ENCODE measurements around the gene CDKN2AIPNL. TPM values are rescaled to one million over a fixed set of nuclear protein-coding genes. Genes with fewer than 3 reads are reported as not detected.

CDKN2AIPNL gene
- total RNA-seq, 1 donor from 2014 or later: 41.3 TPM

DNA sequence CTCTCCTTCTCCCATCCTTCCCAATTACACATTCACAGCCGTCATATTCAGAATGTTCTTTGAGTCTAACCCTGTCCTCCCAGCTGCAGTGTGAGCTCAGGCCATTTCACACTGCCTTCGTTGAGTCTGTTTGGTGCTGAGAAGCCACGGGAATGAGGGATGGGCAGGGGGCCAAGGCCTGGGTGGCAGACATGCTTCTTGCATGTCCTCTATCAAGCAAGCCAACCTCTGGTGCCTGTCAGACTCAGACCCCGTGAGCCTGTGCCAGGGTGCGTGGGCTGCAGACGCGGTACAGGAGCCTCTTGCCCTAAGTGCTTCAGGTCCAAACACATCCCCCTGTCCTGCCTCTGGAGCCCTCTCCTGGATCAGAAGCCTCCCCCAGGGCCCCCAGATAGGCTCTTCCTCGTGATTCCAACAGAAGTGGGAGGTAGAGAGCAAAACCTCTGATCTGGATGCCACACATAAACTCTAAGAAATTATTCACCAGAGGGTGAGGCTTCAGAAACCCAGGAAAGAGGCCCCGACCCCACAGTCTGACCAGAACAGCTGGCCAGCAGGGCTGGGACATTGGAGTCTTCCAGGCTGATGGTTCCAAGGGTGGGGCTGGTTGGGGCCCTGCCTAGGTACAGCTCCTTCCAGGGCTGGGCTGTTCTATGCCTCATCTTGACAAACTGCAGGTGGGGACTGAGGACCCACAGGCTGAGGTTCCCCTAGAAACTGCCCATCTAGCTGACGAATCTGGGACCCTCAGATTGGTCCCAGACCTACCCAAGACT lies 46.7 kb upstream of the CDKN2AIPNL start:
- Mint-ChIP-seq H3K4me1 (ENCODE audit: low read depth, unreplicated experiment) (peaks cover 2% of the 10 kb centered on the region), H3K9me3 (ENCODE audit: unreplicated experiment) (peaks cover 1% of the 10 kb centered on the region), H3K27me3 (ENCODE audit: unreplicated experiment) (peaks cover 3% of the 10 kb centered on the region), H3K4me3 (ENCODE audit: unreplicated experiment) (no peak overlapping the region), H3K27ac (ENCODE audit: unreplicated experiment) (no peak overlapping the region), H3K36me3 (ENCODE audit: unreplicated experiment) (peaks cover 5% of the 10 kb centered on the region)
- TF ChIP-seq, protein P1, sequence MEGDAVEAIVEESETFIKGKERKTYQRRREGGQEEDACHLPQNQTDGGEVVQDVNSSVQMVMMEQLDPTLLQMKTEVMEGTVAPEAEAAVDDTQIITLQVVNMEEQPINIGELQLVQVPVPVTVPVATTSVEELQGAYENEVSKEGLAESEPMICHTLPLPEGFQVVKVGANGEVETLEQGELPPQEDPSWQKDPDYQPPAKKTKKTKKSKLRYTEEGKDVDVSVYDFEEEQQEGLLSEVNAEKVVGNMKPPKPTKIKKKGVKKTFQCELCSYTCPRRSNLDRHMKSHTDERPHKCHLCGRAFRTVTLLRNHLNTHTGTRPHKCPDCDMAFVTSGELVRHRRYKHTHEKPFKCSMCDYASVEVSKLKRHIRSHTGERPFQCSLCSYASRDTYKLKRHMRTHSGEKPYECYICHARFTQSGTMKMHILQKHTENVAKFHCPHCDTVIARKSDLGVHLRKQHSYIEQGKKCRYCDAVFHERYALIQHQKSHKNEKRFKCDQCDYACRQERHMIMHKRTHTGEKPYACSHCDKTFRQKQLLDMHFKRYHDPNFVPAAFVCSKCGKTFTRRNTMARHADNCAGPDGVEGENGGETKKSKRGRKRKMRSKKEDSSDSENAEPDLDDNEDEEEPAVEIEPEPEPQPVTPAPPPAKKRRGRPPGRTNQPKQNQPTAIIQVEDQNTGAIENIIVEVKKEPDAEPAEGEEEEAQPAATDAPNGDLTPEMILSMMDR (IDR thresholded peaks at IDR 0.05; ENCODE audit: partially characterized antibody, unreplicated experiment): no peak
- no peak for DNase-seq

DNA sequence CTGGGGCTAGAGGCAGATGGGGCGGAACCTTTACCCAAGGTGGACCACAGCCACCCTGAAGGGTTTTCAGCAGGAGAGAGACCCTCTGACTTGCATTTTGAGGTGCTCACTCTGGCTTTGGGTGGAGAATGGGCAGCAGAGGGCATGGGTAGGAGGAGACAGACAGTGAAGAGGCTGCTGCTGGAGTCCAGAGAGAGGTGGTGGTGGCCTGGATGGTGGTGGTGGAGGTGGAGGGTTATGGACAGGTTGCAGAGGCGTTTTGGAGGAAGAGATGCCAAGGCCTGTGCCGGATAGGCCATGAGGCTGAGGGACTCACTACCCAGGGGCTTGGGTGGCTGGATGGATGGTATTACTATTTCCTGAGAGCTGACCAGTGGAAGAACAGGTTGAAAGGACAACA lies 46.1 kb upstream of the CDKN2AIPNL start:
- no peak overlapping the region for H3K4me3 Mint-ChIP-seq (ENCODE audit: unreplicated experiment)
- peaks cover 1% of the 10 kb centered on the region for H3K9me3 Mint-ChIP-seq (ENCODE audit: unreplicated experiment)
- peaks cover 5% of the 10 kb centered on the region for H3K36me3 Mint-ChIP-seq (ENCODE audit: unreplicated experiment)
- DNase-seq: no peak
- peaks cover 3% of the 10 kb centered on the region for H3K27me3 Mint-ChIP-seq (ENCODE audit: unreplicated experiment)
- peaks cover 2% of the 10 kb centered on the region for H3K4me1 Mint-ChIP-seq (ENCODE audit: low read depth, unreplicated experiment)
- TF ChIP-seq, protein P1 (IDR thresholded peaks at IDR 0.05; ENCODE audit: partially characterized antibody, unreplicated experiment): no peak
- no peak overlapping the region for H3K27ac Mint-ChIP-seq (ENCODE audit: unreplicated experiment)

DNA sequence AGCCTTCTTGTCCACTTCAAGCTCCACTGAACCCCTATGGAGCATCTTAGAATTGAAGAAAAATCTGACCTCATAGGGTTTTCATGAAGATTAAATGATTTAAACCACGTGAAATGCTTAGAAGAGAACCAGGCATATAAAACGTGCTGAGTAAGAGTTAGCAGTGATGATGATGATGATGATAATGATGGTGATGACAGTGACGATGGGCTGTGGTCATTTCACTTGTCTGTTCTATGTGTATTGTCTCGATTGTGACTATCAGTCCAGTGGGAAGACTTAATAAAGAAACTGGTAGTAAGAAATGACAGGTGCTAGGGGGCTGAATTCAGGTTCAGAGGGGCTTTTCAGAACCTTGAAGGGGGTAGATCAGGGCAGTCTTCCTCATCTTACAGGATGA lies 45.1 kb upstream of the CDKN2AIPNL start:
- no peak overlapping the region for H3K27ac Mint-ChIP-seq (ENCODE audit: unreplicated experiment)
- H3K27me3 Mint-ChIP-seq (ENCODE audit: unreplicated experiment): peaks cover 5% of the 10 kb centered on the region
- TF ChIP-seq, protein P1 (IDR thresholded peaks at IDR 0.05; ENCODE audit: partially characterized antibody, unreplicated experiment): no peak
- no peak for DNase-seq
- H3K36me3 Mint-ChIP-seq (ENCODE audit: unreplicated experiment): peaks cover 5% of the 10 kb centered on the region
- H3K9me3 Mint-ChIP-seq (ENCODE audit: unreplicated experiment): peaks cover 1% of the 10 kb centered on the region
- H3K4me1 Mint-ChIP-seq (ENCODE audit: low read depth, unreplicated experiment): peaks cover 5% of the 10 kb centered on the region
- no peak overlapping the region for H3K4me3 Mint-ChIP-seq (ENCODE audit: unreplicated experiment)

DNA sequence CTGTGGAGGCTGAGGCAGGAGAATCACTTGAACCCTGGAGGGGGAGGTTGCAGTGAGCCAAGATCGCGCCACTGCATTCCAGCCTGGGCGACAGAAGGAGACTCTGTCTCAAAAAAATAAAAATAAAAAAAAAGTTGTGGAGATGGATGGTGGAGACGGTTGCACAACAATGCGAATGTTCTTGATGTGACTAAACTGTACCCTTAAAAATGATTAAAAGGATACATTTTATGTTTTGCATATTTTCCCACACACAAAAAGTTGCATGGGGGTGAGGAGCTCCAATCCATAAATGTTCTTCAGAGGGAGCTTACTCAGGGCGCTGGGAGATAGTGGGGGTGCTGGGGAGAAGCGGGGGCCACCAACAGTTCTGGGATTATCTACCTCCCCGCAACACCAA lies 43.8 kb upstream of the CDKN2AIPNL start:
- peaks cover 5% of the 10 kb centered on the region for H3K36me3 Mint-ChIP-seq (ENCODE audit: unreplicated experiment)
- TF ChIP-seq, protein P1 (IDR thresholded peaks at IDR 0.05; ENCODE audit: partially characterized antibody, unreplicated experiment): no peak
- peaks cover 5% of the 10 kb centered on the region for H3K27me3 Mint-ChIP-seq (ENCODE audit: unreplicated experiment)
- H3K27ac Mint-ChIP-seq (ENCODE audit: unreplicated experiment): no peak overlapping the region
- H3K4me3 Mint-ChIP-seq (ENCODE audit: unreplicated experiment): no peak overlapping the region
- peaks cover 5% of the 10 kb centered on the region for H3K4me1 Mint-ChIP-seq (ENCODE audit: low read depth, unreplicated experiment)
- no peak for DNase-seq
- peaks cover 1% of the 10 kb centered on the region for H3K9me3 Mint-ChIP-seq (ENCODE audit: unreplicated experiment)

DNA sequence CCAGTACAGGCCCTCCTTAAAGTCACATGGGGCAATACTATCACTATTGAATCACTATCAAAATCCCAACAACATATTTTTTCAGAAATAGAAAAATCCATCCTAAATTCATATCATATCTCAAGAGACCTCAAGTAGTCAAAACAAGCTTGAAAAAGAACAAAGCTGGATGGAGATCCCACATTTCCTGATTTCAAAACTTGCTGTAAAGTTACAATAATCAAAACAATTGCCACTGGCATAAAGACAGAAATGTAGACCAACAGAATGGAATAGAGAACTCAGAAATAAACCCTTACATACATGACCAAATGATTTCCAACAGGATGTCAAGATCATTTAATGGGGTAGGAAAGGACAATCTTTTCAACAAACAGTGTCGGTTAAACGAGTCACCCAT lies 41.3 kb upstream of the CDKN2AIPNL start:
- Mint-ChIP-seq H3K27me3 (ENCODE audit: unreplicated experiment) (peaks cover 5% of the 10 kb centered on the region), H3K36me3 (ENCODE audit: unreplicated experiment) (peaks cover 10% of the 10 kb centered on the region), H3K27ac (ENCODE audit: unreplicated experiment) (no peak overlapping the region), H3K4me3 (ENCODE audit: unreplicated experiment) (no peak overlapping the region), H3K9me3 (ENCODE audit: unreplicated experiment) (peaks cover 1% of the 10 kb centered on the region), H3K4me1 (ENCODE audit: low read depth, unreplicated experiment) (peaks cover 5% of the 10 kb centered on the region)
- no peak for DNase-seq
- TF ChIP-seq, protein P1 (IDR thresholded peaks at IDR 0.05; ENCODE audit: partially characterized antibody, unreplicated experiment): no peak
